H1 (cell line): ENCODE data around the gene TMEM39B.
"Not testable (repeated sequence)": the region's sequence is repeated elsewhere in the genome, so short reads cannot be mapped to it uniquely, and the experiment has no call there.

Experiments used
- BCL11A ChIP-seq, 2 experiments: IDR thresholded peaks; one replicate each; pipeline ENCODE4 v1.6.1; 2011; ENCODE audit warnings: low read depth in 2 of 2, low read length in 2 of 2, mild to moderate bottlenecking in 2 of 2
- POLR2AphosphoS5 ChIP-seq: IDR thresholded peaks from 2 replicates; pipeline ENCODE4 v1.6.1; 2011; ENCODE audit warnings: low read depth, low read length

DNA sequence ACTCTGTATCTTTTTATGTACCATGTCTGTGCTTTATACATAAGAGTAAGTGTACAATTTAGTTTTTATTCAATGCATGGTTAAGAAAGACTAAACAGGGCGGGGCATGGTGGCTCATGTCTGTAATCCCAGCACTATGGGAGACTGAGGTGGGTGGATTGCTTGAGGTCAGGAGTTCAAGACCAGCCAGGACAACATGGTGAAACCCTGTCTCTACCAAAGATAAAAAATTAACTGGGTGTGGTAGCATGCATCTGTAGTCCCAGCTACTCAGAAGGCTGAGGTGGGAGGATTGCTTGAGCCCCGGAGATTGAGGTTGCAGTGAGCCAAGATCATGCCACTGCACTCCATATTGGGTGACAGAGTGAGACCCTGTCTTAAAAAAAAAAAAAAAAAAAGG is 50.6 kb downstream of the TMEM39B start:
- not testable (repeated sequence) for TF ChIP-seq BCL11A (IDR thresholded peaks at IDR 0.05; ENCODE audit: low read depth in 2 of 2, low read length in 2 of 2); POLR2AphosphoS5
